Glutamatergic neuron (in vitro differentiated cells): ENCODE measurements around the gene ROPN1. TPM values are rescaled to one million over a fixed set of nuclear protein-coding genes. Genes with fewer than 3 reads are reported as not detected.

Experiments used
- DNase-seq: peaks from one replicate; pipeline ENCODE4 v3.0.0; 2022
- H3K27ac Mint-ChIP-seq: one replicate; pipeline ENCODE4 v1.8.0; 2020; ENCODE audit warnings: mild to moderate bottlenecking, mixed read lengths, inconsistent platforms; ENCODE audit not compliant: unreplicated experiment
- H3K27me3 Mint-ChIP-seq: one replicate; pipeline ENCODE4 v1.8.0; 2020; ENCODE audit warnings: mild to moderate bottlenecking, moderate library complexity, mixed read lengths, inconsistent platforms; ENCODE audit not compliant: unreplicated experiment
- H3K36me3 Mint-ChIP-seq: one replicate; pipeline ENCODE4 v1.8.0; 2020; ENCODE audit warnings: mild to moderate bottlenecking, mixed read lengths, inconsistent platforms; ENCODE audit not compliant: unreplicated experiment
- H3K4me1 Mint-ChIP-seq: one replicate; pipeline ENCODE4 v1.8.0; 2020; ENCODE audit warnings: mild to moderate bottlenecking, low read depth, mixed read lengths, inconsistent platforms; ENCODE audit not compliant: unreplicated experiment
- H3K4me3 Mint-ChIP-seq: one replicate; pipeline ENCODE4 v1.8.0; 2020; ENCODE audit warnings: mild to moderate bottlenecking, mixed read lengths, inconsistent platforms; ENCODE audit not compliant: unreplicated experiment
- H3K9me3 Mint-ChIP-seq: one replicate; pipeline ENCODE4 v1.8.0; 2020; ENCODE audit warnings: mild to moderate bottlenecking, moderate library complexity, mixed read lengths, inconsistent platforms; ENCODE audit not compliant: unreplicated experiment
- total RNA-seq: library from RNA; stranded (reverse); fragmentation: NEBNext Ultra II Directional; extraction: Animal tissue kit (Norgen Biotek cat#: 25700); gene quantifications from one replicate; pipeline ENCODE4 v1.2.1, GENCODE V29; 2021; ENCODE audit not compliant: unreplicated experiment
- TF ChIP-seq, protein P1 (sequence below): fragments of 200-600 bp; sonication (generic); IDR thresholded peaks from one replicate; pipeline ENCODE4 v1.5.0; 2021; ENCODE audit not compliant: partially characterized antibody, unreplicated experiment

Gene ROPN1
- total RNA-seq, 1 donor from 2014 or later, result not detected

DNA sequence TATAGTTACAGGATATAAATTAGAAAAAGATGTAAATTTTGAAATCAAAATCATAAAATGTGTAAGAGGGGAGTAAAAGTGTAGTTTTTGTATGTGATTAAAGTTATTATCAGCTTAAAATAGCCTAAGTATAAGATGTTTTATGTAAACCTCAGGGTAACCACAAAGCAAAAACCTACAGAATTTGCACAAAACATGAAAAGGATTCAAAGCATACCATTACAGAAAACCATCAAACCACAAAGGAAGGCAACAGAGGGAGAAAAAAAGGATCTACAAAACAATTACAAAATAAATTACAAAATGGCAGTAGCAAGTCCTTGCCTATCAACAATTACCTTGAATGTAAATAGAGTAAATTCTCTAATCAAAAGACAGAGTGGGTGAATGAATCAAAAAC, 71.1 kb downstream of the ROPN1 start:
- Mint-ChIP-seq H3K36me3 (peaks cover 30% of the 10 kb centered on the region), H3K27ac (no peak overlapping the region)

DNA sequence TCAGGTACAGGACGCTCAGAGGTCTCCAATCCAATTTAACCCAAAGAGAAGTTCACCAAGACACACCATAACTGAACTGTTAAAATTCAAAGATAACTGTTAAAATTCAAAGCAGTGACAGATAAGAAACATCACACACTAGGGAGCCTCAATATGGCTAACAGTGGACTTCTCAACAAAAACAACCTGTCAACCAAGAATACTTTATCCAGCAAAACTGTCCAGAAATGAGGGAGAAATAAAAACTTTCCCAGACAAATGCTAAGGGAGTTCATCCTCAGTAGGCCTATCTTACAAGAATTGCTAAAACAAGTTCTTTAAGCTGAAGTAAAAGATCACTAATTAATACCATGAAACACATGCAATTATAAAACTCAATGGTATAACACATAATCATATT, 71.5 kb downstream of the ROPN1 start:
- peaks cover 2% of the 10 kb centered on the region for H3K9me3 Mint-ChIP-seq
- no peaks in the 10 kb centered on the region for H3K4me1 Mint-ChIP-seq
- H3K36me3 Mint-ChIP-seq, result peaks cover 30% of the 10 kb centered on the region
- no peak for DNase-seq
- no peak overlapping the region for H3K4me3 Mint-ChIP-seq
- no peak overlapping the region for H3K27ac Mint-ChIP-seq
- H3K27me3 Mint-ChIP-seq, result no peaks in the 10 kb centered on the region
- TF ChIP-seq, protein P1, sequence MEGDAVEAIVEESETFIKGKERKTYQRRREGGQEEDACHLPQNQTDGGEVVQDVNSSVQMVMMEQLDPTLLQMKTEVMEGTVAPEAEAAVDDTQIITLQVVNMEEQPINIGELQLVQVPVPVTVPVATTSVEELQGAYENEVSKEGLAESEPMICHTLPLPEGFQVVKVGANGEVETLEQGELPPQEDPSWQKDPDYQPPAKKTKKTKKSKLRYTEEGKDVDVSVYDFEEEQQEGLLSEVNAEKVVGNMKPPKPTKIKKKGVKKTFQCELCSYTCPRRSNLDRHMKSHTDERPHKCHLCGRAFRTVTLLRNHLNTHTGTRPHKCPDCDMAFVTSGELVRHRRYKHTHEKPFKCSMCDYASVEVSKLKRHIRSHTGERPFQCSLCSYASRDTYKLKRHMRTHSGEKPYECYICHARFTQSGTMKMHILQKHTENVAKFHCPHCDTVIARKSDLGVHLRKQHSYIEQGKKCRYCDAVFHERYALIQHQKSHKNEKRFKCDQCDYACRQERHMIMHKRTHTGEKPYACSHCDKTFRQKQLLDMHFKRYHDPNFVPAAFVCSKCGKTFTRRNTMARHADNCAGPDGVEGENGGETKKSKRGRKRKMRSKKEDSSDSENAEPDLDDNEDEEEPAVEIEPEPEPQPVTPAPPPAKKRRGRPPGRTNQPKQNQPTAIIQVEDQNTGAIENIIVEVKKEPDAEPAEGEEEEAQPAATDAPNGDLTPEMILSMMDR, result no peak

More for the DNA sequence above, 71.1 kb downstream of the ROPN1 start:
- H3K27me3 Mint-ChIP-seq, result no peaks in the 10 kb centered on the region
- peaks cover 2% of the 10 kb centered on the region for H3K9me3 Mint-ChIP-seq
- H3K4me3 Mint-ChIP-seq, result no peak overlapping the region
- no peak for DNase-seq
- no peaks in the 10 kb centered on the region for H3K4me1 Mint-ChIP-seq
- TF ChIP-seq, protein P1, result no peak

DNA sequence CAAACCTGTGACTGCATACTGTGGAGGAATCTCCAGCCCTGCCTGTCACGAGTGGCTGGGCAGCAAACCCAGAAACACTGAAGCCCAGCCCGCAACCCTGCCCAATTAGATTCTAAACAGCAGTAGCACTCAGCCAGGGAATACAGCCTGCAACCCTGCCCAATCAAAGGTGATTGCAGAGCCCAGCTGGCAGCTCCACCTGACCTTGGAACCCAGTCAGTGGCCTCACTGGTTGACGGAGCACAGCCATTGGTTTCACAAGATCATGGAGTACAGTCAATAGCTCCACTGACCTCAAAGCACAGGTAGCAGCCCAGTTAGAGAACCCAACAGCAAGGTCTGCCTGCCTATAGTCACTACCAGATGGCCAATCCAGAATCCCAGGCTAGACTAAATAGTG, 72.6 kb downstream of the ROPN1 start:
- no peaks in the 10 kb centered on the region for H3K27me3 Mint-ChIP-seq
- no peak overlapping the region for H3K27ac Mint-ChIP-seq
- no peak overlapping the region for H3K4me3 Mint-ChIP-seq
- peaks cover 30% of the 10 kb centered on the region for H3K36me3 Mint-ChIP-seq
- no peaks in the 10 kb centered on the region for H3K4me1 Mint-ChIP-seq
- DNase-seq, result no peak
- H3K9me3 Mint-ChIP-seq, result peaks cover 2% of the 10 kb centered on the region
- TF ChIP-seq, protein P1, result no peak

Other genes starting within 250 kb of the ROPN1 start
- gene MYLK, start 107.8 kb downstream of the ROPN1 start, total RNA-seq, result 4.3 TPM
- 84.6 TPM for gene CCDC14, start 30.9 kb downstream of the ROPN1 start, total RNA-seq
- 867 TPM for gene KALRN, start 41.2 kb upstream of the ROPN1 start, total RNA-seq